GM20431 (cell line): ENCODE data around the gene FYN.
"Not testable (repeated sequence)": the region's sequence is repeated elsewhere in the genome, so short reads cannot be mapped to it uniquely, and the experiment has no call there.

ENCODE experiments used
- in situ Hi-C: fragments of 300-500 bp; cut with MseI, MboI; formaldehyde crosslinking; loops from one replicate; pipeline ENCODE4 v1.15.0; 2020; ENCODE audit warnings: low sequenced_read_pairs; ENCODE audit not compliant: unreplicated experiment

The FYN gene

GRCh38 chr6:111873178-111874024 is at the start of gene FYN:
Gene FYN (minus strand): TSS chr6:111873452. CDS start chr6:111720051, 153,401 bp downstream.
- in situ Hi-C loops, result no loop called here

- in situ Hi-C loops, result no loop called here
These were observed 49.4 kb upstream of the FYN start for GRCh38 chr6:111922454-111923297.

- in situ Hi-C loops, result no loop called here
These were observed 47.9 kb upstream of the FYN start for GRCh38 chr6:111921103-111921502.

- in situ Hi-C loops, result no loop called here
These were observed 47.3 kb upstream of the FYN start for GRCh38 chr6:111920578-111920977.

- in situ Hi-C loops, result no loop called here
These were observed 45.6 kb upstream of the FYN start for GRCh38 chr6:111918825-111919224.

- in situ Hi-C loops, result no loop called here
These were observed 43.5 kb upstream of the FYN start for GRCh38 chr6:111916747-111917146.

- in situ Hi-C loops, result no loop called here
These were observed 41.4 kb upstream of the FYN start for GRCh38 chr6:111914617-111915016.

GRCh38 chr6:111912904-111913303 is 39.7 kb upstream of the FYN start:
- in situ Hi-C loops, result no loop called here

GRCh38 chr6:111911428-111911827 is 38.2 kb upstream of the FYN start:
- in situ Hi-C loops, result no loop called here

- in situ Hi-C loops, result no loop called here
These were observed 36.0 kb upstream of the FYN start for GRCh38 chr6:111909238-111909637.

- in situ Hi-C loops, result not testable (repeated sequence)
These were observed 35.1 kb upstream of the FYN start for GRCh38 chr6:111908365-111908764.

GRCh38 chr6:111900735-111901134 is 27.5 kb upstream of the FYN start:
- in situ Hi-C loops, result no loop called here

GRCh38 chr6:111899531-111899930 is 26.3 kb upstream of the FYN start:
- in situ Hi-C loops, result no loop called here

- in situ Hi-C loops, result no loop called here
These were observed 25.2 kb upstream of the FYN start for GRCh38 chr6:111898452-111898851.

- in situ Hi-C loops, result no loop called here
These were observed 21.7 kb upstream of the FYN start for GRCh38 chr6:111894951-111895350.

- in situ Hi-C loops, result no loop called here
These were observed 21.0 kb upstream of the FYN start for GRCh38 chr6:111894272-111894671.

- in situ Hi-C loops, result no loop called here
These were observed 19.2 kb upstream of the FYN start for GRCh38 chr6:111892431-111892830.

GRCh38 chr6:111890988-111891387 is 17.7 kb upstream of the FYN start:
- in situ Hi-C loops, result no loop called here

- in situ Hi-C loops, result no loop called here
These were observed 15.9 kb upstream of the FYN start for GRCh38 chr6:111888928-111889695.

GRCh38 chr6:111886793-111887192 is 13.5 kb upstream of the FYN start:
- in situ Hi-C loops, result not testable (repeated sequence)
